Omental fat pad (tissue), 4 donors: ENCODE data around the gene REV1. TPM values are rescaled to one million over a fixed set of nuclear protein-coding genes. Genes with fewer than 3 reads are reported as not detected.

ENCODE experiments used
- ATAC-seq: fragments of 150-250 bp; one replicate; pipeline ENCODE4 v1.9.1; 2016; ENCODE audit warnings: mild to moderate bottlenecking, moderate library complexity; ENCODE audit not compliant: low FRiP score
- DNase-seq: peaks from one replicate; pipeline ENCODE4 v3.0.0-alpha.2; 2019; ENCODE audit warnings: low spot score
- total RNA-seq, 4 donors: library from RNA; depleted of rRNA; stranded (reverse); fragments of >200 nt; gene quantifications; one replicate each; pipeline ENCODE4 v1.1.0, GENCODE V29; 2016
- TF ChIP-seq, protein P1 (sequence below), 3 donors: fragments of 450-650 bp; IDR thresholded peaks; one replicate each; pipeline ENCODE4 v1.5.1; 2016 to 2017; ENCODE audit warnings: antibody characterized with exemption in 3 of 3, mild to moderate bottlenecking in 3 of 3, moderate library complexity in 2 of 3

The REV1 gene
- total RNA-seq = 10 to 100 TPM; 33.5 to 76.1 (median 51.5) TPM

DNA sequence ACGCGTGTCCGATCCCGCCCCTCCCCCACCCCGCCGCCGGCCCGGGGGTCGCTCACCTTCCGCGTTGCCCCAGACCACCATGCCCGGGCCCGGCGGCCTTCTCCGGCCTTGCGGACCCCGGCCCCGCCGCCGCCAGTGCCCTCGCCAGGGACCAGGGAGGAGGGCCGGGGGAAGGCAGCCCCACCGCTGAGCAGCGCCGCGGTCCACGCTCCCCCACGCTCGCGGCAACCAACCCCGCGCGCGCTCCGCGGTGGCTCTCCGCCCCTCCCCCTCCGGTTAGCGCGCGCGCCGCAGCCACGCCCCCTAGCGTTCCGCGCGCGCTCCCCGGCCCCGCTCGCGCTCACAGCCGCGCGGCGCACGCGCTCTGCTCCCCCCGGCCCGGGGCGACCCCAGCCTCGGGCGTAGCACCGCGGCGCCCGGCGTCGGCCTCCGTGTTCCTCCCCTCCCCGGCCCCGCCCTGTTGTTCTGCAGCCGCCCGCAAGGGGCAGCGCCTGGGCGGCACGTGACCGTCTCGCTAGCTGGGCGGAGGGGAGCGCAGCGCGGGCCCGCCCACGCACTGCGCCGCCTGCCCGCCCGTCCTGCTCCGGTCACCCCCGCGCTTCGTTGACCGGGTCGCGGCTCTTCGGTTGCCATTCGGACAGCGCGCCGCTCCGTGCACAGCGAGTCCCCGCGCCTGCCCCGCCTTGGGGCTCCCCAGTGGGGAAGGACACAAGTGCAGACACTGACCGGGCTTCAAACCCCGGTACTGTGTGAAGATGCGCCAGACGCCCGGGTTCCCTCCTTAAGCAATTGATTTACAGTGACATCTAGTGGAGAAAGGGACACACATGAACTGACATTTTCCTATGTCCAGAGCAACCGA is at the start of gene REV1:
TSS of gene REV1 (minus strand) at position 257 of the 862 bp plus-strand sequence. CDS start 25,042 bp downstream, outside the sequence.
- TF ChIP-seq, protein P1, sequence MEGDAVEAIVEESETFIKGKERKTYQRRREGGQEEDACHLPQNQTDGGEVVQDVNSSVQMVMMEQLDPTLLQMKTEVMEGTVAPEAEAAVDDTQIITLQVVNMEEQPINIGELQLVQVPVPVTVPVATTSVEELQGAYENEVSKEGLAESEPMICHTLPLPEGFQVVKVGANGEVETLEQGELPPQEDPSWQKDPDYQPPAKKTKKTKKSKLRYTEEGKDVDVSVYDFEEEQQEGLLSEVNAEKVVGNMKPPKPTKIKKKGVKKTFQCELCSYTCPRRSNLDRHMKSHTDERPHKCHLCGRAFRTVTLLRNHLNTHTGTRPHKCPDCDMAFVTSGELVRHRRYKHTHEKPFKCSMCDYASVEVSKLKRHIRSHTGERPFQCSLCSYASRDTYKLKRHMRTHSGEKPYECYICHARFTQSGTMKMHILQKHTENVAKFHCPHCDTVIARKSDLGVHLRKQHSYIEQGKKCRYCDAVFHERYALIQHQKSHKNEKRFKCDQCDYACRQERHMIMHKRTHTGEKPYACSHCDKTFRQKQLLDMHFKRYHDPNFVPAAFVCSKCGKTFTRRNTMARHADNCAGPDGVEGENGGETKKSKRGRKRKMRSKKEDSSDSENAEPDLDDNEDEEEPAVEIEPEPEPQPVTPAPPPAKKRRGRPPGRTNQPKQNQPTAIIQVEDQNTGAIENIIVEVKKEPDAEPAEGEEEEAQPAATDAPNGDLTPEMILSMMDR (IDR thresholded peaks at IDR 0.05) = peak in 2 of 3 donors; percentile 31 to 87
- ATAC-seq (peak; percentile 96), DNase-seq (peak; percentile 63)

DNA sequence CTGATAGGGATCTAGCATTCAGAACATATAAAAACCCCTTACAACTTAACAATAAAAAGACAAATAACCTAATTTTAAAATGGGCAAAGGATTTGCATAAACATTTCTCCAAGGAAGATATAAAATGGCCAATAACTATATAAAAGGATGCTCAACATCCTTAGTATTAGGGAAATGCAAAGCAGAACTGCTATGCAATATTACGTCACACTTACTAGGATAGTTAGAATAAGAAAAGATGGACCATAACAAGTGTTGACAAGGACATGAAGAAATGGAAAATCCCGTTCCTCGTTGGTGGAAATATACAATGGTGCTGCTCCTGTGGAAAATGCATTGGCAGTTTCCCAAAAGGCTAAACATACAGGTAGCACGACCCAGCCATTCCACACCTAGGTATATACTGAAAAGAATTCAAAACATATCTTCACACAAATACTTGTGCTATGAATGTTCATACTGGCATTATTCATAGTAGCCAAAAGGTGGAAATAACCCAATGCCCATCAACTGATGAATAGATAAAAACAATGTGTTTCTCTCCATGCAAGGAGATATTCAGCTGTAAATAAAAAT is 48.2 kb upstream of the REV1 start:
- TF ChIP-seq, protein P1 (IDR thresholded peaks at IDR 0.05) = no peak
- DNase-seq = no peak

DNA sequence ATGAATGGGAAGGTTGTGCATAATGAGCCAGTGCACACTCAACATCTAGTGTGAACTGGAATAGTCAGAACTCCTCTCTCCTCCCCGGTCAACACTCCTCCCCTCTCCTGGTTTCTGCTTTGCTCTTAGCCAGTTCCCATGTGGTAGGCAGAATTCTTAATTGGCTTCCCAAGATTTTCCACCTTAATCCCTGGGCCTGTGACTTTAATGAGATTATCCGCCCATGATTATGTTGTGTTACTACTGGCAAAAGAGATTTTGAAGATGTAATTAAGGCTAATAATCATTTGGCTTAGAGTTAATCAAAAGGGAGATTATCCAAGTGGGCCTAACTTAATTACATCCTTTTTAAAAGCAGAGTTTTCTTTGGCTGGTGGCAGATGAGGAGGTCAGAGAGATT is 34.2 kb upstream of the REV1 start:
- DNase-seq (no peak), ATAC-seq (no peak)
- TF ChIP-seq, protein P1 (IDR thresholded peaks at IDR 0.05) = no peak

More for the DNA sequence above, 48.2 kb upstream of the REV1 start:
- ATAC-seq = no peak

DNA sequence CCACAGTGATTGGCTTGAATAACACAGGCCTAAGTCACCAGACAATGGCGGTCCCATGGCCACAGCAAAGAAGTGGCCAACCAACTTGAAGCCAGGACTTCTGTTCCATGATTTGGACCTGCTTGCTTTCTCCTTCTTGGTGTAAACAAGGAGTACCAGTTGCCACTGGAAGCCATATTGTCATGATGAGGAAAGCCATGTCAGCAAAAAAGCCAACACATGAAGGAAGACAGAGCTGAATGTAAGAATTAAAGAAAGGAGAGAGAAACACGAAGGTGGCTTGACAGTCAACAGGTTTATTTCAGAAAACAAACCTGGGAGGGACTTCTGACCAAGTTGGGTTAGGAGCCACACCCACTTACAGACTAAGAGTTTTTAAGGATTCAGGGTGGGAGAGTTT is 32.3 kb upstream of the REV1 start:
- DNase-seq = no peak
- TF ChIP-seq, protein P1 (IDR thresholded peaks at IDR 0.05) = no peak
- no peak for ATAC-seq

DNA sequence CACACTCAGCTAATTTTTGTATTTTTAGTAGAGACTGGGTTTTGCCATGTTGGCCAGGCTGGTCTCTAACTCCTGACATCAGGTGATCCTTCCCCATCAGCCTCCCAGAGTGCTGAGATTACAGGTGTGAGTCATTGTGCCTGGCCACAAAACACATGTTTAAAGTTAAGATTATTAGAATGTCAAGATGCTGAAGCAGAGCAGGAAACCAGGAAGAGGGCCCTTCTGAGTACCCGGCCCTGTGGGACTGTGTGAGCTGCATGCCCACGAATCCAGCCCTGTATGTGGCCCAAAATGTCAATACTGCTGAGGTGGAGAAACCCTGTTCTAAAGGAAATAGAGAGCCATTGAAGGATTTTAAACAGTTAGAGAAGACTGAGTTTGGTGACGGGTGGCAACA is 31.0 kb upstream of the REV1 start:
- ATAC-seq (no peak), DNase-seq (no peak)
- TF ChIP-seq, protein P1 (IDR thresholded peaks at IDR 0.05) = no peak

DNA sequence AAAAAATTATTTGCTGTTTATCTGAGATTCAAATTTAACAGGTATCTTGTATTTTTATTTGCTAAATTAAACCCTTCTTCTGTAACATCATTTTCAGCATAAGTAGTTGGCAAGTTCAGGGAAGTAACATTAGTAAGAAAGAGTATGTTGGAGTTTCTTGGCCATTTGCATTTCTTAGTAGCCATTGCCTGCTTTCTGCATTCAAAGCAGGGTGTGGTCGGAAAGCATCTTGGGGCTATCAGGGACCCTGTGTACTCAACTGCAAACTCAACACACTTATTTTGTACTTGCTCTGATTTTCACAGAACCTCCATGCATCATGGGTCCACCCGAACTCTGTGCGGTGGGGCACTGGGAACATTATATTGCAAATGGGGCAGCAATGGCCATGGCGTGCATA is 30.4 kb upstream of the REV1 start:
- TF ChIP-seq, protein P1 (IDR thresholded peaks at IDR 0.05) = no peak
- DNase-seq (no peak), ATAC-seq (no peak)
